NCI-H146 treated with DMSO at 0.1 percent for 48 hours (cell line): ENCODE results near the gene SNX1.
"Not testable (repeated sequence)": the region's sequence is repeated elsewhere in the genome, so short reads cannot be mapped to it uniquely, and the experiment has no call there.

Experiments used
- DNase-seq: peaks from one replicate; lab custom pipeline; 2025; ENCODE audit not compliant: unreplicated experiment; lab: John Stamatoyannopoulos, UW

SNX1 gene

GRCh38 chr15:64112073-64112772 is 16.4 kb downstream of the SNX1 start:
- no peak for DNase-seq

GRCh38 chr15:64112904-64113303 is 17.1 kb downstream of the SNX1 start:
- DNase-seq: no peak

- DNase-seq: no peak
Measured at GRCh38 chr15:64117759-64118487, 22.1 kb downstream of the SNX1 start.

- not testable (repeated sequence) for DNase-seq
Measured at GRCh38 chr15:64120322-64120721, 24.5 kb downstream of the SNX1 start.

- no peak for DNase-seq
Measured at GRCh38 chr15:64121614-64122013, 25.8 kb downstream of the SNX1 start.

GRCh38 chr15:64122444-64122843 is 26.7 kb downstream of the SNX1 start:
- no peak for DNase-seq

GRCh38 chr15:64122936-64123351 is 27.2 kb downstream of the SNX1 start:
- DNase-seq: no peak

- DNase-seq: no peak
Measured at GRCh38 chr15:64125978-64126377, 30.2 kb downstream of the SNX1 start.

GRCh38 chr15:64127521-64128270 is 31.9 kb downstream of the SNX1 start:
- DNase-seq: no peak

GRCh38 chr15:64130159-64130558 is 34.4 kb downstream of the SNX1 start:
- DNase-seq: no peak

- no peak for DNase-seq
Measured at GRCh38 chr15:64131547-64131946, 35.8 kb downstream of the SNX1 start.

GRCh38 chr15:64132217-64132616 is 36.4 kb downstream of the SNX1 start:
- no peak for DNase-seq

- no peak for DNase-seq
Measured at GRCh38 chr15:64133623-64134344, 38.0 kb downstream of the SNX1 start.

GRCh38 chr15:64134345-64134829 is 38.6 kb downstream of the SNX1 start:
- DNase-seq: no peak

GRCh38 chr15:64136347-64136746 is 40.6 kb downstream of the SNX1 start:
- DNase-seq: no peak

GRCh38 chr15:64137226-64137833 is 41.5 kb downstream of the SNX1 start:
- DNase-seq: no peak

- DNase-seq: no peak
Measured at GRCh38 chr15:64138331-64138941, 42.7 kb downstream of the SNX1 start.

GRCh38 chr15:64141798-64142512 is 46.2 kb downstream of the SNX1 start:
- no peak for DNase-seq

GRCh38 chr15:64143276-64143675 is 47.5 kb downstream of the SNX1 start:
- no peak for DNase-seq

- no peak for DNase-seq
Measured at GRCh38 chr15:64144192-64144564, 48.4 kb downstream of the SNX1 start.
